LNCAP (cell line): ENCODE data around the gene ZNF514.

Experiments used
- TF ChIP-seq, protein P1 (sequence below): fragments of 450-650 bp; IDR thresholded peaks from 2 replicates; pipeline ENCODE4 v1.5.1; 2017; ENCODE audit warnings: mild to moderate bottlenecking

Gene ZNF514

DNA sequence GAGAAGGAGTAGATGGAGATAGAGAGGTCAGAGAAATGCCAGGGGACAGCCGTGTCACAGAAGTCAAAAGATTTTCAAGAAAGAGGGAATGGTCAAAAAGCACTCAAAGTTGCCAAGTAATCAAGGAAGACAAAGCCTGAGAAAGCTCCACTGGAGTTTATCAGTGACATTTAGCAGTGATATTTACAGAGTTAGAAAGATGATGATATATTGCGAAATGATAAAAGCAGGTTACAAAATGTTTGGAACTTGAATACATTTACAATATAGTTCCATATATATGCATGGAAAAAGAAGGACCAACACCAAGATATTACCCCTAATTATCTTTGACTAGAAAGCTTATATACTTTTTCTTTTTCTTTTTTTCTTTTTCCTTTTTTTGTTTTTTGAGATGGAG, 26.3 kb upstream of the ZNF514 start:
- TF ChIP-seq, protein P1, sequence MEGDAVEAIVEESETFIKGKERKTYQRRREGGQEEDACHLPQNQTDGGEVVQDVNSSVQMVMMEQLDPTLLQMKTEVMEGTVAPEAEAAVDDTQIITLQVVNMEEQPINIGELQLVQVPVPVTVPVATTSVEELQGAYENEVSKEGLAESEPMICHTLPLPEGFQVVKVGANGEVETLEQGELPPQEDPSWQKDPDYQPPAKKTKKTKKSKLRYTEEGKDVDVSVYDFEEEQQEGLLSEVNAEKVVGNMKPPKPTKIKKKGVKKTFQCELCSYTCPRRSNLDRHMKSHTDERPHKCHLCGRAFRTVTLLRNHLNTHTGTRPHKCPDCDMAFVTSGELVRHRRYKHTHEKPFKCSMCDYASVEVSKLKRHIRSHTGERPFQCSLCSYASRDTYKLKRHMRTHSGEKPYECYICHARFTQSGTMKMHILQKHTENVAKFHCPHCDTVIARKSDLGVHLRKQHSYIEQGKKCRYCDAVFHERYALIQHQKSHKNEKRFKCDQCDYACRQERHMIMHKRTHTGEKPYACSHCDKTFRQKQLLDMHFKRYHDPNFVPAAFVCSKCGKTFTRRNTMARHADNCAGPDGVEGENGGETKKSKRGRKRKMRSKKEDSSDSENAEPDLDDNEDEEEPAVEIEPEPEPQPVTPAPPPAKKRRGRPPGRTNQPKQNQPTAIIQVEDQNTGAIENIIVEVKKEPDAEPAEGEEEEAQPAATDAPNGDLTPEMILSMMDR: no peak

DNA sequence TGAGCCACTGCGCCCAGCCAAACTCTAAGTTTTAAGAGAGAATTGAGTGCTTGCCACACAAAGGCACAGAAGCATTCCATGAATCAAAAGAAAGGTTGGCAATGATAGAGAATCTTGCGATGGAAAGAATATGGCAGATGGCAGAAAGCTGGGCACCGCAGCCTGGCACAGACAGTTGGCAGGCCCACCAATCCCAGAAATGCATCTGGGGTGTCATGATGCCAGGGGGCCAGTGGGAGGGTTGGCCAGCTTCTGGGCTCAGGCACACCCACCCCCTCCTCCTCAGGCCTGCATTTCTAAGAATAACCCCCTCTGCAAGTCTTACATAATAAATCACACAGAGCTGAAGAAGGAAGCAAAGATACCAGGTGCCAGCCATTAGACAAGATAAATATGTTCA, 25.5 kb upstream of the ZNF514 start:
- TF ChIP-seq, protein P1: no peak

DNA sequence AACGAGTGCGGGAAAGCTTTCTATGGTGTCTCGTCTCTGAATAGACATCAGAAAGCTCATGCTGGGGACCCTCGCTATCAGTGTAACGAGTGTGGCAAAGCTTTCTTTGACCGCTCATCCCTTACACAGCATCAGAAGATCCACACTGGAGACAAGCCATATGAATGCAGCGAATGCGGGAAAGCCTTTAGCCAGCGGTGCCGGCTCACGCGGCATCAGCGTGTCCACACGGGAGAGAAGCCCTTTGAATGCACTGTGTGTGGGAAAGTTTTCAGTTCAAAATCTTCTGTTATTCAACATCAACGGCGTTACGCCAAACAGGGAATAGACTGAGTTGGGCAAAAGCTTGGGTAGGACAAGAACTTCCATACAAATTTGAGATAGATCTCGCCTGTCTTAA, 22.1 kb upstream of the ZNF514 start:
- TF ChIP-seq, protein P1: no peak

DNA sequence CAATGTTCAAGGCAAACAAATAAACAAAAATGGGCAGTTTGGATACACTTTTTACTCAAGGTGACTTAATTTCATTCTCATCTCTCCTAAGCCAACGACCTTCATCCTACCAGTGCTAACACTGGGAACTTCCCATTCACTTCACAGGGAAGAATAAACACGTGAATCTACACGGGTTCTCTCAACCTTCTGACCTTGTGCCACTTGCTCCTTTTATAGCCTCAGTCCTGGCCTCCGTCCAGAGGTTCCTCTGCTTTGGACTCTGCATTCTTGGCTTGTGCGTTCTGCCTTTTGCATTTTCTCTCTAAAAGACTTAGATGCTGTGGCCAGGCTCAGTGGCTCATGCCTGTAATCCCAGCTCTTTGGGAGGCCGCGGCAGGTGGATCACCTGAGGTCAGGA, 19.8 kb upstream of the ZNF514 start:
- TF ChIP-seq, protein P1: no peak

DNA sequence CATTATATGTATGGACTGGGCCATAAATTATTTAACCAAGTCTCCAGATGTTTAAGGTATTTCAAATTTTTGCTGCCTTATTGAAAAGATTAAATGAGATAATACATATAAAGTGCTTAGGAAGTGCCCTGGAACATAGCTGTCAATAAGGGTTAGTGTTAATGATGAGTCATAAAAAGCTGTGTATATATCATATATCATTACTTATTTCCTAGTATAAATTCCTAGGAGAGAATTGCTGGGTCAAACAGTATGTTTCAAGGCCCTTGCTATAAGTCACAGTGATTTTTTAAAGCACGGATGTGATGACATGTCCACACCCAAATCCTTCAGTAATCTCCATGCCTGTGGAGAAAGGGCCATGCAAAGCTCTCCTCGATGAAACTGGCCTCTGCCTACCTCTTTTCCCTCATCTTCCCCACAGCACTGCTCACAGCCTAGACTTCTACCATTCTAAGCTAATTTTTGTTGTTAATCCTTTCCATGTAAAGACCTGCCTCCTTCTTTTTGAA, 14.4 kb upstream of the ZNF514 start:
- TF ChIP-seq, protein P1: no peak

DNA sequence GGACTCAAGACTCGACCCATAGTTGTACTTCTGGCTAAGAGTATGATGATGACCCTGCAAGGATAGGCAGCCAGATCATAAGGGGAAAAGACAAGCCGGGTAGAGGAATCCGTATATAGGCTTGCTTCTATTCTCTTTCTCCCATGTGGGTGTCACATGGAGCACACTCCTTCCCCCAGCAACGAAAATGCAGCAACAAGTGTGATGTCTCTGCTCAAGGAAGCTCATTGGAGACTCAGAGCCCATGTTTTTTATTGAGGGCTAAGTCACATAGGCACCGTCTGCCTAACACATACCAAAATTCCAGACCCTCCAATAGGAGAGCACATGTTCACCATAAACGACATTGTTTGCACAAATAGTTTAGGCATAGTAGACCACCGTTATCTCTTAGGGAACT, 12.3 kb upstream of the ZNF514 start:
- TF ChIP-seq, protein P1: no peak

DNA sequence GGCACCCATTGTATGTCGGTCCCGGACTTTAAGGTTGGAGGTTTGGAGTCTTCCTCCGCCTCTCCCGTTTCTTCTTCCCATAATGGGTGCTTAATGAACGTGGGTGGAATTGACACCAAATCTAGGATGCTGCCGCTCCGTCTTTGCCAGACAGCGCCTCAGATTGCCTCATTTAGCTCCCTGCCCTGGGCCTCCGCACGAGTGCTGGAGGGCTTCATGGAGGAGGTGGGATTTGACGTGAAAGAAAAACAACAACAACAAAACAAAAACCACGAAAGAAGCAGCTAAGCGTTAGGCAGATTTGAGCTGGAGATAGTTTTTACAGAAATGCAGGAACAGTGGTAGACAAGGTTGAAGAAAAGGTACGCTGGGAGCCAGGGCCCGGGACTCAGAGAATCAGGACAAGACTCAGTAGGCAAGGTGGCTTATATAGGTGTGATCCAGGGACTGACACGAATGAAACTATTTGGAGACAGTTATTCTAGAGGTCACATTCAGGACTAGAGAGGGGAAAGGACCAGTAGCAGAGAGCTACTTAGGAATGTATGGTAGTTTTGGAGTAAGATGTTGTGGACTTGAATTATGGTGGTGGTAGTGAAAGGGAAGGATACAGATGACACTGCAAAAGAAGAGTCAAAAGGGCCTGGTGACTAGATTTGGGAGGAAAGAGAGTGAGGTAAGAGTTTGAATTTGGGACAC, 6.6 kb upstream of the ZNF514 start:
- TF ChIP-seq, protein P1: no peak
